ENCODE results near the gene KCNJ6.

KCNJ6 gene

DNA sequence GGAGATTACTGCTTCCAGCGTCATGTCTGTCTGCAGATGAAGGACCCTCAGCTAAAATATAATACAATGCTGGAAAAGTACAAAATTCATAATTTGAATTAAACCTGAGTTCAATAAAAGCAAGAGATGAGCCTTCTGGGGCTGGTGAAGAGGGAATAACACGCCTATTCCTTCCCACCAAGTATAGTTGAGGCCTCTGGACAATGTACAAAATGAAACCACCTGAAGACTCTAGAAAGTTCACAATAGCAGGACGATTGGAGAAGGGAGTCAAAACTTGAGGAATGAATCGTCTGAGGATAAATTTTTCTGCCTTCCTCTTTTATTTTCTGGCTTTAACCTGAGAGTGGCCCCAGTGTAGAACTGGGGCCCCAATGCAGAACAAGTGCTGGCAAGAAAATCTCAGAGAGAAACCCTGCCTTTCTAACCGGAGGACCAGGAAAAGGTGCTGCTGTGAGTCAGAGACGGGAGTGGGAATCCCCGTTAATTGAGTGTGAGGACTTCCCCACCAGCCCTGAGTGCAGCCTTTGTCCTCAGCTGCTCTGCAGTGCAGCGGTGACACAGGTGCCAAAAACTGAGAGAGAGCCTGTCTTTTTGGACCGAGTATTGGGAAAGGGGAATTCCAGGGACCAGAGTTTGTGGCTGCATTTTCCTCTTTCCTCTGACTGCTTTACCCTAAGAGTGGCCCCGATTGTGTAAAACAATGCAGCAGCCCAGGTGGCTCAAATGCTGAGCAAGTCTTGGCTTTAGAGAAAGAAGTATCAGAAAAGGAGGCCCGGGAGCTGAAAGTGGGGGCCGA is 284.7 kb downstream of the KCNJ6 start:
- no peak for DNase-seq

DNA sequence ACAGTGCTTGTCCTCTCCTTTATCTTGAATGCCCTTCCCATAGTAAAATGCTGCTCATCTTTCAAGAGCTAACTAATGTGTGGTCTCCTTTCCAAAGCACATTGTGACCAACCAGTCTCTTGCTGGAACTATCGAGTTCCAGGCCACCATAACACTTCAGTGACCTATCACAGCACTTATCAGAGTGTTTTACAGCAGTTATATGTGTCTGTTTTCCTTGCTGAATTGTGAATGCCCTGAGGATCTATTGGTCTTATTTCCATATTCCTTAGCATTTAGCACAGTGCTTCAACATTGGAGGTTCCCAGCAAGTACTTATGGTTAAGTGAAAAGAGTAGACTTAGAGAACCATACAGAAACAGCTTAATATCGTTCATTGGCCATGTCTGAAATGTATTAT is 285.4 kb downstream of the KCNJ6 start:
- no peak for DNase-seq

DNA sequence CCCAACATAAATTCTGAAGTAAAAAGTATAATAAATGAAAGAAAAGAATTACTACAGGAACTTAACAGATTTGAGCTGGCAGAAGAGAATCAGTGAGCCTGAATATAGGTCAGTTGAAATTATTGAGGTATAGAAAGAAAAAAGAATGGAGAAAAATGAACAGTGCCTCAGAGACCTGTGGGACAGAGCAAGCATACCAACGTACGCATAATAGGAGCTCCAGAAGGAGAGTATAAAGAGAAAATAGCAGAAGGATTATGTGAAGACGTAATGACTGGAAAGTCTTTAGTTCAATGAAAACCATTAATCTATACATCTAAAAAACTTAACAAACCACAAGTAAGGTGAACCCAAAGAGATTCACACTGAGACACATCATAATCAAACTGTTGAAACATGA is 287.9 kb downstream of the KCNJ6 start:
- DNase-seq: no peak

DNA sequence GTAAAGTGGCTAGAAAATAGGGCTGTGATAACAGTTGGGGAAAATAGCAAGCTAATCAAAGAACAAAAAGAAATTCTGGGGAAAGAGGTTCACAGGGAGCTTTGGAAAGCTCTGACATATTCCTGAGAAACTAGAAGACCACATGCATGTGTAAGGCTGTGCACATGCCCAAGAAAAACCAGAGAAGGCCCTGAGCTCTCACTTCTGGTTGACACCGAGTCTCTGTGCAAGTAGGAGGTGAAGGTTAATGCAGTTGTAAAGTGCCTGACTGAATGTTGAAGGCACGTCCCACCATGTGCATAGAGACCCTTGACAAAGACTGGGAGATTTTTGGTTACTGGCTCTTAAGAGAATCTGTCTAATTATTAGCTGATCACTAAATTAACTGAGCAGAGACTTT is 288.7 kb downstream of the KCNJ6 start:
- DNase-seq: no peak

DNA sequence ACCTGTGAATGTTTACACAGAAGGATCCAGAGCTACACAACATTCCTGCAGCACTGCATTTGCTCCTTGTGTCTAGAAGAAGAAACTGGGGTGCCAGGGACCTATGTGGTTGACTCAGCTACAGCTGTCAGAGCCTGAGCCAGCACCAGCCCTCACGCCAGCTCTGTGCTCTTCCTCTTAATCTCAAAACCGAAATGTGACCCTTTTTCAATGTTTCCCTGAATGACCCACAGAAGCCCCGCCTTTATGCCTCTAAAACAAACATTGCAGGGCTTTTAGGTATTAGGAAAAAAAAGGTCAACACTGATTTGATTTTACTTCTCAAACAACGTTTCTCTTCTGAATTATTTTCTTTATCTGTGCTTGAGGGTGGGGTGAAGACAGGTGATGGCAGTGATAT is 289.2 kb downstream of the KCNJ6 start:
- no peak for DNase-seq

DNA sequence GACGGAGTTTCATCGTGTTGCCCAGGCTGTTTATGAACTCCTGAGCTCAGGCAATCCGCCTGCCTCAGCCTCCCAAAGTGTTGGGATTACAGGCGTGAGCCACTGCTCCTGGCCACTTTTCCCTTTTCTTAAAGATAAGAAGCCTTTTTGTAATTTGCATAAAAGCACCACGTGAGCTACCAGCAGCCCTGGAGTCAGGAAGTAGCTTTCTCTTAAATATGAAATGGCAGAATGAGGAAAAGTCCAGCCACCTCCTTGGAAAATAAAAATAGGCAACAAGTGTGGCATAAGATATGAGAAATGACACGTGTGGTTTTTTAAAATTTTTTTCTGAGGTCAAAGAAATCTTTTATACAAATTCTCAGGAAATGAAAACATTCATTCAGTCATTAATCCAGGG is 289.9 kb downstream of the KCNJ6 start:
- DNase-seq: no peak

DNA sequence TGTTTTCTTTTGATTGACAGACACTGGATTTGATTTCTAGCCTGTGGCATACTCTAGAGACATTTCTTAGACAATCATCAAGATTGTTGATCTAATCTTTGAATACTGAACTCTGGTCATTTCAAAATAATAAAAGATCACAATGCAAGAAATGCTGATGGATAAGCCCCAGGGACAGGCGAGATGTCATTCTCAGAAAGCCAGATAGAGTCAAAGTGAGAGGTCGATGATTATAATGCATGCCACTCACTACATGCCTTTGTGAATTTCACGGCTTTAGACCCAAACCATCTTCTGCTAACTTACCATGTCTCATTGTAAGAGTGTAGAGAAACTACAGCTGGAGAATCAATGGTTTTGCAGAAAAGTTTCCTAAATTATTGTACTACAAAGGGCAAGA is 292.6 kb downstream of the KCNJ6 start:
- no peak for DNase-seq

DNA sequence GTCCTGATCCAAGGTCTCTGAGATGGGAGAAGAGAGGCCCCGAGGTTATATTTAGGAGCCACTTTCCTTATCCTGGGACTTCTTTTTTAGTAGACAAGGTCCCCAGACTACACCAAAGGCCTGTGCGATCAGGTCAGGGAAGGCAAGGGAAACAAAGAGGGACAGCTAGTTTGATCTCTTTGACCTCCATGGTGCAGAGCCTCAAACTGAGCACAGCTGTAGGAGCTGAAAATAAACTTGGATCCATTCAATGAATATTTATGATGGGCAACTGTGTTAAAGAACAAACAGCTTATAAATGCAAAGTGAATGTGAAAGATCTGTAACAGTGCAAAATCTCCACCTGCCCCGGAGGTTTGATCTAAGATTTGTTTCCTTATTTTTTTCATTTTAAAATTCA is 293.1 kb downstream of the KCNJ6 start:
- DNase-seq: no peak

DNA sequence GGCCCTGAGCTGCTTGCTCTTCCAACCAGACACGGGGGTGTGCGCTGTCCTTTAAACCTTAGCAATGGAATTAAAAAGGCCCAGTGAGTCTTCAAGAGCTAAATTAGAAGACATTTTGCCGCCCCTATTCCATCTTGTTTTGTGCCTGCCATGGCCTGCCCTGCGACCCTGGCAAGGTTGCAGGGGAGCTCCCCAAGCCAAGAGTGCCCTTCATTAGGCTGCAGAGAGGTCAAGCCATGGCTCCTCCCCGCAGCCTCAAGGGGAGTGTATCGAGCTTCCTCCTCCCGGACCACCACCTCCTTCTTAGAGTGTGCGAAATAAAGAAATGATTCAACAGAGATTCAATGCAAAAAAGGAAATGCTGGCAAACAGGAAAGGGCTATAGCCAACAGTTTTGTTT is 293.5 kb downstream of the KCNJ6 start:
- no peak for DNase-seq

DNA sequence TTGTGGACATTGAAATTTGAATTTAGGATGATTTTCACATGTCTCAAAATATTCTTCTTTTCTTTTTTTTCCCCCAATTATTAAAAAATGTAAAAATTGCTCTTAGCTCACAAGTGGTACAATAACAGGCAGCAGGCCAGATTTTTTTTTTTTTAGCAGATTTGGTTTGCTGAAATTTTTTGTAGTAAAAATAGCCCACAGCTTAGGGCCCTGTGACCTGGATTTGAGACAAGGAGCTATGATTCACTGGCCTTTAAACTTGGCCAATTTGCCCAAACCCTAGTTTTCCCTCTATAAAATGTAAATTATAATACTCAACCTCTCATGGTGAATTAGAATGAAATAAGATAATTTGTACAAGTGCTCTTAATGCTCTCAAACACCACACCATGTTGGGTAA is 295.9 kb downstream of the KCNJ6 start:
- no peak for DNase-seq

DNA sequence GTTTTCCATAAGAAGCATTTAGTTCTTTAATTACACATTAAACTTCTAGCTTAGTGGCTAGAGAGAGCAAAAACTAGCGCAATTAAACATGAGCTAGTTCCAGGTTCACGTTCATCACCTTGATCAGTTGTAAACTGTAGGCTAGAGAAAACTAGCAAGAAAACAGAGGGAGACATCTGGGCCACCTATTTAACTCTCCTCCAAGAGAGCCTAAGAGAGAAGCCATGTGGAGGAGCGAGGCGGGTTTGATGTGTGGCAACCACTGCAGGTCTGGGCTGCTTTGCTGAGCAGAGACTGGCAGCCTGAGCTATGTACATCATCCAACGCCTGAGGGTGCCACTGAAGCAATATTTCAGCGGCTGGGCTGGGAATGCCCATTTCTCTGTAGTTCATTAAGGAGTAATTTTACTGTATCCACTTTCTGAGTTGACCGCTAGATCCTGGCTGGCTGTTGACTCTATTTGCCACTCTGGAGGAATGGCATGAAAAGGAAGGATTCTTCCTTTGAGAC is 296.7 kb downstream of the KCNJ6 start:
- no peak for DNase-seq

DNA sequence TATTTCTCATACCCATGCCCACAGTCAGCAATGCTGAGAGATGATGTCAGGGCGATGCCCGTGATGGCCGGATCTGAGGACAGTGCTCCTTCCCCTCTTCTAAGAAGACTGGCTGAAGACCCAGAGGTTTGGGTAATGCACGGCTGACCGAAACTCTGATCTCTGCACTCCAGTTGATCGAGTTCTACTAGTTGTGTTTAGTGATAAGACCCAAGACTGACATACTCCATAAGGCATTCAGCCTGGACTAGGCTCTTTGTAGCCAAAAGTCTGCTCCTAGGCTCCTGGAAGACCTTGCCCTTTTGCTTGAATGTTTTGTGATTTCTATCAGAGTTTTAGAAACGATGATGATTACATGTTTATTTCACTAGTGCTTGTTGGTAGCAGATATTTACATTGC is 298.2 kb downstream of the KCNJ6 start:
- DNase-seq: no peak

DNA sequence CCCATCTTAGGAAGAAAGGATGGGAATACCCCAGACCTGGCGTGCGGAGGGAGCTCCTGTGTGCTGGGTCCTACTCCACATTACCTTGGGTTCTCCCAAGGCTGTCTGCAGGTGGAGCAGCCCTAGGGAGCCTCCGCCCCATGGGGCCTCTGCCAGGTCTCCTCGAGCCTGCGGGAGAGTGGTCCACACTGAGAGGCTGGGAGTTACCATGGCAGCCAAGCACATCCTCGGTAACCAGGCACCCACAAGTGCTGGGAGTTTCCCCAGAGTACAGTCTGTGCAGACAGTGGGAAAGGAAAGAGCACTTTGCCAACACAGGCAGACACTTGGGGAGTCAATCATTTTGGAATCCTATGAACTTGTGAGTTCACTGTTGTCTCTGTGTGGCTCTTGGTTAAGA is 300.3 kb downstream of the KCNJ6 start:
- no peak for DNase-seq

DNA sequence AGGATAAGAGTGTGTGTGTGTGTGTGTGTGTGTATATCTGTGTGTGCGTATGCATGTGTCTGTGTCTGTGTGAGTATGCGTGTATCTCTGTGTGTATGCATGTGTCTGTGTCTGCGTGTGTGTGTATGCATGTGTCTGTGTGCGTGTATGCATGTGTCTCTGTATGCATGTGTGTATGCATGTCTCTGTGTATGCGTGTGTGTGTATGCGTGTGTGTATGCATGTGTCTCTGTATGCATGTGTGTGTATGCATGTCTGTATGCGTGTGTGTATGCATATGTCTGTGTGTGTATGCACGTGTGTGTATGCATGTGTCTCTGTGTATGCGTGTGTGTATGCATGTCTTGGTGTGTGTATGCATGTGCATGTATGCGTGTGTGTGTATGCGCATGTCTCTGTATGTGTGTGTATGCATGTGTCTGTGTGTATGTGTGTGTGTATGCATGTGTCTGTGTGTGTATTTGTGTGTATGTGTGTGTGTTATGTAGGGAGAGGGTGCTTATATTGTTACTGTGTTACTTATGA is 301.8 kb downstream of the KCNJ6 start:
- DNase-seq: no peak

DNA sequence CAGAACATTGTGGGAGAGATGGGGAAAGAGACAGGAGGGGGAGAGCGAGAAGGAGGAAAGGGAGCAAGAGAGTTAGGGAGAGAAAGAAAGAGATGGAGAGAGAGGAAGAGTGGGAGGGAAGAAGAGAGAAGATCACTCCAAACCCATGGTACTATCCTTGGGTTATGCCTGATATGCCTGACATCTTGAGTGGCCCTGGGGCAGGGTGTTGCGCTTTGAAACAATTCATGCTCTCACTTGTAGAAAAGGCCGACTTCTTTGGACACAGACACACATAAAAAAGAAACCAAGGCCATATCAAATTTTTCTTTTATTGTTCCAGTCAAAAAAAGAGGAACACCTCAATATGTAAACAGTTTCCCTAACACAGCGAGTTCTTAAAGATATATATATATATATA is 309.2 kb downstream of the KCNJ6 start:
- no peak for DNase-seq

DNA sequence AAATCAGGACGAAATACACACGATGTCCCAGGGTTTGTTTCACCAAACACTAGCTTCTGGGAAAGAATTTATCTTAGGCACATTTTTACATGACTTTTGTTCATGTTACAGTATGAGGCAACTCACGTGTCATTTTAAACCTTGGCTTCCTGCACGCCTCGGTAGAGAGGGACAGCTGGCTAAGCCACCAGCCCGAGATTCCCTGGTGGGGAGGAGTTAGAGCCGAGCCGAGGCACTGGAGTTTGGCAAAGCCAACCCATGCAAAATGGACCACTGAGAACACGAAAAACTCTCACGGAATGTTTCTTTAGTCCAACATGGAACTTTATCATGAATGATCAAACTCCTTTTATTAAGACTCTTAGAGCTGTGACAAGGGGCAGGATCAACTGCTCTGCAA is 309.7 kb downstream of the KCNJ6 start:
- no peak for DNase-seq

DNA sequence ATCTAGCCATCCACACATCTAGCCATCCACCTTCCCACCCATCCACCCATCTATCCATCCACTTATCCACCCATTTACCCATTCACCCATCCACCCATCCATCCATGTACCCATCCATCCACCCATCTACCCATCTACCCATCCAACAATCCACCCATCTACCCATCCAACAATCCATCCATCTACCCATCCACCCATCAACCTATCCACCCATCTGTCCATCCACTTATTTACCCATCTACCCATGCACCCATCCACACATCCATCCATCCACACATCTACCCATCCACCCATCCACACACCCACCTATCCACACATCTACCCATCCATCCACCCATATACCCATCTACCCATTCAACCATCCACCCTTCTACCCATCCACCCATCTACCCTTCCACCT is 311.3 kb downstream of the KCNJ6 start:
- DNase-seq: no peak

DNA sequence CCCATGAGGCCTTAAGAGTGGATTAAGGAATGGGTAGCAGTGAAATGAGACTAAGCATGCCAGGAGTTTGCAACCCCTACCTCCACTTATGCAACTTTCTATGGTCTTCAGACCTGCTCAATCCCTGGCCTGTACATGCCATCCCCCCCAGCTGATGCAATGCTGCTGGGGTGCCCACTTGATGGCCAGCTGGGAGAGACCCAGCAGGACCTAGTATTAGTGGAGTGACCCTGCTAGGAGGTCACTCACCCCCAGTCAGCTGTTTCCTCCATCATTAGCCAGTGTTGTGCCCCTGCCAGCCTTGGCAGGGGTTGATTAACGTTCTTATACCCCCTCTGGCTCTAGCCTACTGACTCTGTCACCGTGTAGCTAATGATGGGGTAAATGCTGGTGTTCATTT is 313.1 kb downstream of the KCNJ6 start:
- DNase-seq: no peak

DNA sequence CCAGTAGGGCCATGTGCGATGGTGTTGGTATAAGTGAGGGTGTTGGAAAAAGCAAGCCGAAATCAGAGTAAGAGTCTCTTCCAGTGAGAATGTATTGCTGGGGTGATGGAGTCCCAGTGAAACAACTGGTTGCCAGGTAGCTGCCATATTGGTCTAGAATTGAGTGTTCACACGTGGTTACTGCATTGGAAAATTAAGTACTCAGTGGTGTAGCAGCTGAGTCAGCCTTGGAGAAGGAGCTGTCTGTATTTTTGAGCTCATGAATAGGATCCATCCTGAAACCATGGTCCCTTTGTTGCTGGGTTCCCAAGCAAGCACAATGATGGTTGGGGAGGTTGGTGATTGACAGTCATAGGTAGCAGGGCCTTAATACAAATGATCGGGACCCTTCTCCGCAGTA is 314.3 kb downstream of the KCNJ6 start:
- DNase-seq: no peak

DNA sequence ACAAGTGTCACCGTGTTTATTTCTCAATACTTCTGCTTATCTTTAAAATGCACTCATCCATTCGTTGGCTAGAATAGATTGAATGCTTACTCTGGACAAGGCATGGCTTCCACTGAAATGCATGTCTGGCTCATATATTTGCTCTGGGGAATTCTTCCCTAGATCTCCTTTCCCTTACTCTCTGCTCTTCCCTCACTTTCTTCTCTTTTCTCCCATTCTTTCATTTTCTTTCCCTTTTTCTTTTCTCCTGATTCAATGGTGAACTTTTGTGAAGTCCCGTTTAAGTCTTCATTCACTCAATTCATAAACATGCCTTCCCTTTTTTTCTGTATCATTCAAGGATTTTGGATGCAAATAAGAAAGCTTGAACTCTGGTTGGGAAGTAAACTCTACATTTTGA is 315.2 kb downstream of the KCNJ6 start:
- no peak for DNase-seq

DNA sequence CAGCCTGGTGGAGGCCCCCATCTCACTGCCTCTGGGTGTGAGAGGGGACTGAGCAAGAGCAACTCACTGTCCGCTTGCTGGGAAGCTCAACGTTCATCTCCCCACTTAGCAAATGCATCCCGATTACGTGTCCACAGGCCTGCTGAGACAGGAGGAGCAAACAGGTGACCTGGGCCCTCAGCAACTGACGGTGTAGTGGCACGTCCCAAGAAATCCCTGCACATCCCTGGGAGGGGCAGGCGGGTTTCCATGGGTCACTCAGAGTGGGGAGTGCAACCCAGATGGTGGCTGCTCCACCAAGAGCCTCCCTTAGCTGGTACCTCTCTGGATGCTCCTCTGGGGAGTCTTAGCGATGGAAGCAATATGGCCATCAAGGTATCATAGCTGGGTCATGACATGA is 320.3 kb downstream of the KCNJ6 start:
- DNase-seq: no peak

DNA sequence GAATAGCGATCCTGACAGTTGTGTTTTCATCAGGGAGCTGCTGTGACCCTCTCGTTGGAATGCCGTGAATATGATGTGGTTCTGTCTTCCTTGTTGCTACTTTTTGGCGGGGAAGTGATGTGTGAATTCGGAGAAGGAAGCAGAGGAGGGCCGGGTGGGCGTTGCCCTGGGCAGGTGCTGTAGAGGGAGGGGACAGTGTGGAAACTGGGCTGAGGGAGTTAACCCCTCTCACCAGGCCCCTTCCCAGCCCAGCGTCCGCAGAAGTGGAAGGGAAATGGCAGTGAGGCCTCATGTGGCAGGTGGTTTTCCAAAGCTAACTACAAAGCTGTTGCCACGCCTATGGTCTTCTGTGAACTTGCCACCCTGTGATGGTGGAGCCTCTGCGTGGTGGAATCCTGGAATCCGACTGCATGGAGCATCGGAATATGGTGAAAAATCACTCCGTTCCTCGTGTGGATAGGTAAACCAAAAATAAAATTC is 321.7 kb downstream of the KCNJ6 start:
- no peak for DNase-seq

DNA sequence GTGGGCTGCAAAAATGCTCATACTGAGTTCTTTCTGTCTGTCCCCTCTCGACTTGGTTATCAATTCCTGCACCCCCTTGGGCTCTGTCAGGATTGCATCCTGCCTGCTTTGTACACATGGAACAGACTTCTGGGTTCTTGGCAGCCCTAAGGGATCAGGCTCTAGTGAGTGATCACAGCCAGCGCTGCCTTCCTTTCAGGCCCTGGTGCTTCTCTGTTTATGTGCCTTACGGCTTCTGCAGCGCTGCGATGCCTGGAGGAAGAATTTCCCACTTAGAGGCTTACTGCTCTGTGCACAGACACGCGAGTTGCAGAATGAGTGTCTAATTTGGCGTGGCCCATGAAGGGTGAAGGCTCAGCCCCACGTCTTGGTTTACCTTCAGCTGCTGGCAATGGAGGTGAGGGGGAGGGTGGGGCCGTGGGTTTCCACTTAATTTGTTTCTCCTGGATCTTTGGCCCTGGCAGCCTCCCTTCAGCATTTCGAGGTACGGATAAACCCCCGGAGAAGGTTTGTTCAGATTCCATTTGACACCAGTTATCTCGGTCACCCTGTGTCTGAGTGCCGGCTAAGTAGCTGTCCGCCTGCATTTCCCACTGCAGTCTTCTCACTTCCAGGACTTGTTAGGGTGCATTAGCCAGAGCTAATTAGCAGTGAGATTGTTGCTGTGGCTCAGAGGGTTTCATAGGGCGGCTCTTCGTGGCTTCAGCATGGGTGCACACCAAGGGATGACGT is 322.4 kb downstream of the KCNJ6 start:
- no peak for DNase-seq

DNA sequence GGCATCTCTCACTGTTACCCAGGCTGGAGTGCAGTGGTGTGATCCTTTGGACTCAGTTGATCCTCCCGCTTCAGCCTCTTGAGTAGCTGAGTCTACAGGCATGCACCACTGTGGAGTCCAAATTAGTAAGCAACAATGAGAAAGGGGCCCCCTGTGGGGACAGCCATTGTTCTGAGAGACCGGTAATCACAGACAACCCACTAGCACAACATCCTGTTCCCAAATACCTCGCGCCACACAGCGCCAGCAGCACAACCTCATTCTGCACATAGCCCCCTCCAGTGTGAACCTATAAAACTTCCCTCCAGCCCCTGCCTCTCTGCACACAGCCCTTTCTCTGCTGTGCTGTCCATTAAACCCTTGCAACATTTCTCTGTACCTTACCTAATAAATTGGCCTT is 323.2 kb downstream of the KCNJ6 start:
- no peak for DNase-seq

Measured in NCI-H774 (cell line).